Upper lobe of left lung (tissue), 6 donors: Measurements from ENCODE around the gene EEPD1. TPM values are rescaled to one million over a fixed set of nuclear protein-coding genes. Genes with fewer than 3 reads are reported as not detected.

Experiments
- ATAC-seq, 2 donors: fragments of 200-7000 bp; cut with Tn5 transposase; one replicate each; pipeline ENCODE4 v1.9.1; 2022; ENCODE audit warnings: mild to moderate bottlenecking in 2 of 2, moderate library complexity in 2 of 2; ENCODE audit not compliant: low FRiP score in 2 of 2
- DNase-seq, 2 donors: peaks; one replicate each; pipeline ENCODE4 v3.0.0-alpha.2; 2019 to 2020
- H3K27ac ChIP-seq, 4 donors: fragments of 200-600 bp; sonication (generic); one replicate each; pipeline ENCODE4 v1.5.1; 2016 to 2019
- H3K27me3 ChIP-seq, 4 donors: fragments of 200-600 bp; sonication (generic); one replicate each; pipeline ENCODE4 v1.5.1; 2017 to 2019
- H3K36me3 ChIP-seq, 4 donors: fragments of 200-600 bp; sonication (generic); one replicate each; pipeline ENCODE4 v1.5.1; 2016 to 2019
- H3K4me1 ChIP-seq, 4 donors: fragments of 200-600 bp; sonication (generic); one replicate each; pipeline ENCODE4 v1.5.1; 2018 to 2019
- H3K4me3 ChIP-seq, 4 donors: fragments of 200-600 bp; sonication (generic); one replicate each; pipeline ENCODE4 v1.5.1; 2017 to 2019; ENCODE audit warnings: mild to moderate bottlenecking in 2 of 4, moderate library complexity in 1 of 4
- H3K9me3 ChIP-seq, 4 donors: fragments of 200-600 bp; sonication (generic); one replicate each; pipeline ENCODE4 v1.5.1; 2018 to 2019
- EP300 ChIP-seq, 4 donors: sonication (generic); formaldehyde crosslinking; IDR thresholded peaks; one replicate each; pipeline ENCODE4 v1.5.1; 2017; ENCODE audit warnings: antibody characterized with exemption in 4 of 4, control low read depth in 2 of 4
- POLR2A ChIP-seq, 4 donors: fragments of 450-650 bp; IDR thresholded peaks; one replicate each; pipeline ENCODE4 v1.5.1; 2016 to 2017; ENCODE audit warnings: antibody characterized with exemption in 4 of 4, mild to moderate bottlenecking in 2 of 4
- POLR2AphosphoS5 ChIP-seq, 2 donors: sonication (generic); formaldehyde crosslinking; IDR thresholded peaks; one replicate each; pipeline ENCODE4 v1.5.1; 2017; ENCODE audit warnings: antibody characterized with exemption in 2 of 2
- WGBS, 2 donors: methylation state at CpG; one replicate each; pipeline ENCODE4 v1.1.5; 2017 to 2018; 5-methylcytosine and 5-hydroxymethylcytosine counted together
- total RNA-seq, 6 donors: library from RNA; depleted of rRNA in 4 of 6; stranded (reverse); fragments of >200 nt in 4 of 6; gene quantifications; one replicate each; pipeline versions ENCODE4 v1.1.0 to v1.2.1, GENCODE V29; 2016 to 2021
- TF ChIP-seq, protein P1 (sequence below), 6 experiments: fragments of 450-650 bp in 4 of 6; fragments of 200-600 bp in 2 of 6; sonication (generic) in 2 of 6; IDR thresholded peaks; one replicate each; pipeline ENCODE4 v1.5.1; 2016 to 2019; ENCODE audit warnings: antibody characterized with exemption in 6 of 6
- donor health status: DM: no; HTN: no; CAD: no; lungs with moderate emphysema.
- donor health status: DM: no; HTN: yes; CAD: no; lungs with severe emphysema.

Gene EEPD1
- total RNA-seq, 6 donors from 2014 or later, result 5.9 to 25.1 (median 11.2) TPM

GRCh38 chr7:36266683-36267082 lies 113.6 kb downstream of the EEPD1 start:
- WGBS, 2 donors, result 88 to 95% methylated on average over 3 of the region's 3 CpGs
- TF ChIP-seq POLR2A (IDR thresholded peaks at IDR 0.05) (no peak), EP300 (IDR thresholded peaks at IDR 0.05) (no peak), POLR2AphosphoS5 (IDR thresholded peaks at IDR 0.05) (no peak)
- TF ChIP-seq, protein P1, sequence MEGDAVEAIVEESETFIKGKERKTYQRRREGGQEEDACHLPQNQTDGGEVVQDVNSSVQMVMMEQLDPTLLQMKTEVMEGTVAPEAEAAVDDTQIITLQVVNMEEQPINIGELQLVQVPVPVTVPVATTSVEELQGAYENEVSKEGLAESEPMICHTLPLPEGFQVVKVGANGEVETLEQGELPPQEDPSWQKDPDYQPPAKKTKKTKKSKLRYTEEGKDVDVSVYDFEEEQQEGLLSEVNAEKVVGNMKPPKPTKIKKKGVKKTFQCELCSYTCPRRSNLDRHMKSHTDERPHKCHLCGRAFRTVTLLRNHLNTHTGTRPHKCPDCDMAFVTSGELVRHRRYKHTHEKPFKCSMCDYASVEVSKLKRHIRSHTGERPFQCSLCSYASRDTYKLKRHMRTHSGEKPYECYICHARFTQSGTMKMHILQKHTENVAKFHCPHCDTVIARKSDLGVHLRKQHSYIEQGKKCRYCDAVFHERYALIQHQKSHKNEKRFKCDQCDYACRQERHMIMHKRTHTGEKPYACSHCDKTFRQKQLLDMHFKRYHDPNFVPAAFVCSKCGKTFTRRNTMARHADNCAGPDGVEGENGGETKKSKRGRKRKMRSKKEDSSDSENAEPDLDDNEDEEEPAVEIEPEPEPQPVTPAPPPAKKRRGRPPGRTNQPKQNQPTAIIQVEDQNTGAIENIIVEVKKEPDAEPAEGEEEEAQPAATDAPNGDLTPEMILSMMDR (IDR thresholded peaks at IDR 0.05), result no peak

DNA sequence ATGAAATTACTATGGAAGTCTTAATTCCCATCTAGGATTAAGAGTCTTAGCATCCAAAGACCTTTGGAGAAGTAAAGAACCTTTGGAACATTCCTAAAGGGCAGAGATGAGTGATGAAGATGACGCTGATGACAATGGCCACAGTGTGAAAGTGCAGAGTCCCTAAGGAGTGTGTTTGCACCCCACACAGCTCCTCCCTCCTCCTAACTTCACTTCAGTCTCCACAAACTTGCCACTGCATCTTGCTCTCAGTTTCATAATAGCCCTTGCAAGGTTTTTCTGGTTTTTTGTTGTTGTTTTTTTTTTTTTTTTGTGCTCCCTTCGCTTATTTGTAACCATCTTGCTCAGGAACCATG lies 119.1 kb downstream of the EEPD1 start:
- Histone ChIP-seq H3K9me3 (no peaks in the 10 kb centered on the region), H3K27me3 (no peaks in the 10 kb centered on the region), H3K4me1 (peaks cover 7 to 16% (median 12%) of the 10 kb centered on the region in 4 donors), H3K36me3 (no peaks in the 10 kb centered on the region), H3K4me3 (no peak overlapping the region), H3K27ac (no peak overlapping the region)
- WGBS, 2 donors, result 85 to 88% methylated on average over 2 of the region's 2 CpGs
- ATAC-seq, result no peak
- DNase-seq, result no peak
- no peak for TF ChIP-seq EP300 (IDR thresholded peaks at IDR 0.05)
- TF ChIP-seq, protein P1 (IDR thresholded peaks at IDR 0.05), result no peak
- TF ChIP-seq POLR2AphosphoS5 (IDR thresholded peaks at IDR 0.05), result no peak
- TF ChIP-seq POLR2A (IDR thresholded peaks at IDR 0.05), result no peak

More at GRCh38 chr7:36266683-36267082, 113.6 kb downstream of the EEPD1 start:
- ATAC-seq (no peak), DNase-seq (no peak)
- no peak overlapping the region for H3K4me3 ChIP-seq
- H3K27ac ChIP-seq, result no peak overlapping the region
- H3K9me3 ChIP-seq, result no peaks in the 10 kb centered on the region
- H3K4me1 ChIP-seq, result peaks cover 13 to 41% (median 27%) of the 10 kb centered on the region in 4 donors
- H3K27me3 ChIP-seq, result no peaks in the 10 kb centered on the region
- H3K36me3 ChIP-seq, result no peaks in the 10 kb centered on the region

DNA sequence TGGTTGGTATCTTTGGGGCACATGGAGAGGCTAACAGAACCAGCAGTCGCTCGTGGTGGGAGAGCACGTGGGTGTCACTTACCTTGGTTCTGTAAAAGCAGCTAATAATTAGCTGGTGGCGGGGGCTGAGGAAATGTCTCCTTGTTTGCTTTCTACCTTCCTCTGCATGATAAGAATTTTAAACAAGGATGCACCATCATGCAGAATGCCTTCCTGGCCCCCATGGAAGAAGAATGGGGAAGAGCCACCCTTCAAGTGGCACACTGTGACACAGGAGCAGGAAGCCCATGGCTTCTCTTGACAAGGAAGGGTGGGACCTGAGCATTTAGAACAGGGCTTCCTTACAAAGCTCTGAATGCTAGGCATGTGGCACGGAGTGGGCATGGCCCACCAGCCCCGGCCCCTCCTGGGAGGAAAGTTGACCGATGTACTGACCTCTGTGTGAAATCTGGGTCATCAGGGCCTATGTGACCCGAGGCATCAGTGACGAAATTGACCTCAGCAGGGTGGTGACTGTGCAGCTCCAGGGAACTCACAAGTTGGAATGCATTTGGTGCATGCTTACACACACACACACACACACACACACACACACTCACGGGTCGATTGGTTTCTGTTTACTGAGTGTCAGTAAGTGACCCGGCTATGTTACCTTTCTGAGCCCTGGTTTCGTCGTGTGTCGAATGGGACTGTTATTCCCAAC lies 119.7 kb downstream of the EEPD1 start:
- WGBS, 2 donors, result 55 to 59% methylated on average over 13 to 15 of the region's 15 CpGs
- Histone ChIP-seq H3K9me3 (no peaks in the 10 kb centered on the region), H3K4me3 (no peak overlapping the region), H3K4me1 (peaks cover 7 to 16% (median 12%) of the 10 kb centered on the region in 4 donors), H3K27ac (peak overlapping the region in 3 of 4 donors; percentile 9 to 36 (median 35)), H3K27me3 (no peaks in the 10 kb centered on the region), H3K36me3 (no peaks in the 10 kb centered on the region)
- DNase-seq, result peak in 1 of 2 donors; percentile 58
- TF ChIP-seq, protein P1 (IDR thresholded peaks at IDR 0.05), result no peak
- no peak for TF ChIP-seq POLR2A (IDR thresholded peaks at IDR 0.05)
- TF ChIP-seq POLR2AphosphoS5 (IDR thresholded peaks at IDR 0.05), result no peak
- peak in 1 of 4 donors; percentile 15 for TF ChIP-seq EP300 (IDR thresholded peaks at IDR 0.05)
- ATAC-seq, result peak in 1 of 2 donors; percentile 67

GRCh38 chr7:36273836-36274235 lies 120.8 kb downstream of the EEPD1 start:
- Histone ChIP-seq H3K36me3 (no peaks in the 10 kb centered on the region), H3K27ac (peak overlapping the region in 2 of 4 donors; percentile 35 to 36), H3K27me3 (no peaks in the 10 kb centered on the region), H3K4me1 (peaks cover 7 to 16% (median 13%) of the 10 kb centered on the region in 4 donors), H3K9me3 (no peaks in the 10 kb centered on the region), H3K4me3 (no peak overlapping the region)
- TF ChIP-seq, protein P1 (IDR thresholded peaks at IDR 0.05), result no peak
- TF ChIP-seq POLR2AphosphoS5 (IDR thresholded peaks at IDR 0.05), result no peak
- TF ChIP-seq EP300 (IDR thresholded peaks at IDR 0.05), result no peak
- TF ChIP-seq POLR2A (IDR thresholded peaks at IDR 0.05), result no peak
- ATAC-seq (no peak), DNase-seq (no peak)
- WGBS, 2 donors, result 58 to 64% methylated on average over 4 of the region's 4 CpGs
